Stimulated activated CD8-positive, alpha-beta memory T cell treated with anti-CD3 and anti-CD28 coated beads, Interleukin-4, amount 100 ng/mL, for 4 hours (primary cell): Measurements from ENCODE around the gene MYL7.

Experiments
- DNase-seq, 2 donors: peaks; one replicate each; pipeline ENCODE4 v3.0.0-alpha.2; 2020; ENCODE audit warnings: low read depth in 2 of 2, low spot score in 1 of 2

Gene MYL7

DNA sequence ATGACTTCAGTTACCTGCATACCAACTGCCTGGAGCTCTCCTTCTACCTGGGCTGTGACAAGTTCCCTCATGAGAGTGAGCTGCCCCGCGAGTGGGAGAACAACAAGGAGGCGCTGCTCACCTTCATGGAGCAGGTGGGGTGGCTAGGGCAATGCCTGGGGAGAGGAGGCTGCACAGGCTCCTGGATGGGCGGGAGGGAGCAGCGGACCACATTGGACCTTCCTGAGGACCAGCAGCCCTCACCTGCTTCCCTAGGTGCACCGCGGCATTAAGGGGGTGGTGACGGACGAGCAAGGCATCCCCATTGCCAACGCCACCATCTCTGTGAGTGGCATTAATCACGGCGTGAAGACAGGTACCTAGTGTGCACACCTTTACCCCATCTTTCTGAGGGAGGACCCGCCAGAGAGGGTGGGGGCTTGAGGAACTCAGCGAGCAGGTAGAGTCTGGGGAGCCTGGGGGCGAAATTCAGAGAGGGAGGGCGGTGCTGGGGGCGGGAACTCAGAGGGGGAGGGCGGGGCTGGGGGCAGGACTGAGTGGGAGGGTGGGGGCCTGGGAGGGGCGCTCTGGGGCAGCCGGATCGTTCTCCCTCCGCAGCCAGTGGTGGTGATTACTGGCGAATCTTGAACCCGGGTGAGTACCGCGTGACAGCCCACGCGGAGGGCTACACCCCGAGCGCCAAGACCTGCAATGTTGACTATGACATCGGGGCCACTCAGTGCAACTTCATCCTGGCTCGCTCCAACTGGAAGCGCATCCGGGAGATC lies 28.0 kb downstream of the MYL7 start:
- no peak for DNase-seq

DNA sequence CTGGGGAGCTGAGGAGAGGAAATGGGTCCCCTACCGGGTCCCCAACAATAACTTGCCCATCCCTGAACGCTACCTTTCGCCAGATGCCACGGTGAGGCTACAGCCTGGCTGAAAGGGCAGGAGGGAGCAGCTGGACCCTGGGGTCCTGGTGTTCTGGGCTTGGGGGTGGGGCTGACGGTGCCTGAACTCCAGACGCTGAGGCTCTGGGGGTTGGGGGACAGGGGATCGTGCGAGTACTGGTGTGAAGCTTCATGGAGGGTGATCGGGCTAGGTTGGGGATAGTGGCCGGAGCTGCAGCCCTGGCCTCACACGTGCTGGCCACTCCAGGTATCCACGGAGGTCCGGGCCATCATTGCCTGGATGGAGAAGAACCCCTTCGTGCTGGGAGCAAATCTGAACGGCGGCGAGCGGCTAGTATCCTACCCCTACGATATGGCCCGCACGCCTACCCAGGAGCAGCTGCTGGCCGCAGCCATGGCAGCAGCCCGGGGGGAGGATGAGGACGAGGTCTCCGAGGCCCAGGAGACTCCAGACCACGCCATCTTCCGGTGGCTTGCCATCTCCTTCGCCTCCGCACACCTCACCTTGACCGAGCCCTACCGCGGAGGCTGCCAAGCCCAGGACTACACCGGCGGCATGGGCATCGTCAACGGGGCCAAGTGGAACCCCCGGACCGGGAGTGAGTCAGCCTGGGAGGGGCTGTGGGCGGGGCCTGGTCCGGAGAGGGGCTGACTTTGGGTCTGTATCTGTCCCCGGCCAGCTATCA lies 28.7 kb downstream of the MYL7 start:
- DNase-seq, result no peak

DNA sequence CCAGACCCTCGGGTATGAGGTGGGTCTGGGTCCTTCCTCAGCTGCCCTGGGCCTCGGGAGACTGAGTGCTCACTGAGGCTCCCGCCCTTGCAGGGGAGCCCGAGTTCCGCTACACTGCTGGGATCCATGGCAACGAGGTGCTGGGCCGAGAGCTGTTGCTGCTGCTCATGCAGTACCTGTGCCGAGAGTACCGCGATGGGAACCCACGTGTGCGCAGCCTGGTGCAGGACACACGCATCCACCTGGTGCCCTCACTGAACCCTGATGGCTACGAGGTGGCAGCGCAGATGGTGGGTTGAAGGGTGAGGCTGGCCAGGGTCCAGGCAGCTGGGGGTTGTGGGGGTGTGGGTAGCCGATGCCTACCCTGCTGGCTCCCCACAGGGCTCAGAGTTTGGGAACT lies 29.4 kb downstream of the MYL7 start:
- no peak for DNase-seq

GRCh38 chr7:44110719-44111635 lies 30.2 kb downstream of the MYL7 start:
- no peak for DNase-seq

- no peak for DNase-seq
These were observed 31.1 kb downstream of the MYL7 start for GRCh38 chr7:44109991-44110390.

DNA sequence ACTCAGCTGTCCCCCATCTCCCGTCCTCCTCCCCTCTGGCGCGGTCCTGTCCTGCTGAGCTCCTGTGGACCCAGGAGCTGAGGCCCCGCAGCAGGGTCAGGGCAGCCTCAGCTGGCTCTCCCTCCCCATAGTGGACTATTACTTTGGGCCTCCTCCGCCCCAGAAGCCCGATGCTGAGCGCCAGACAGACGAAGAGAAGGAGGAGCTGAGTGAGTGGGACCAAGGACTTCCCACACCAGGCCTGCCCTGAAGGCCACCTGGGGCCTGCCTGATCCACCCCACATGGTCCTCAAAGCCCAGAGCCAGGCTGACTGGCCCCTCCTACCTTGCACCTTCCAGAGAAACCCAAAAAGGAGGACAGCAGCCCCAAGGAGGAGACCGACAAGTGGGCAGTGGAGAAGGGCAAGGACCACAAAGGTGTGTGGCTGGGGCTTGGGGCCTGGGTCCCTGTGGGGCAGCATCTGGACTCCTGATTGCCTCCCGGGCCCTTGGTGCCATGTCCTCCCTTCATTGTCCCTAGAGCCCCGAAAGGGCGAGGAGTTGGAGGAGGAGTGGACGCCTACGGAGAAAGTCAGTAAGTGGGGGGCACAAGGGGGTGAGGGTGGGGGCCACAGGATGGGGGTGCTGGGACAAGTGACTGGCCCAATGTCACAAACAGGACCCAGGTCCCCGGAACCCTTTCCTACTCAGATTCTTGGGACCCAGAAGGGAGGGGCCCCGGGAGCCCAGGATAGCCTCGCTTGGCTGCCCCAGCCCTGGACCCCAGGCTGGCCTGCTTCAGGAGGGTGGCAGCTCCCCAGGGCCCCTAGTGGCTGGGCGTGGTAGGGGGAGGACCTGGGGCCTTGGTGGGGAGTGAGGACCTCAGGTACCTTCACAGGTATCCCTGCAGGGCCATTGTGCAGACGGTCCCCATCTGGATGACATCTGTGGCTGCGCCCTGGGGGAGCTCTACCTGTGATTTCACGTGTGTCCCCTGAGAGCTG lies 32.1 kb downstream of the MYL7 start:
- no peak for DNase-seq

GRCh38 chr7:44107961-44108767 lies 33.0 kb downstream of the MYL7 start:
- DNase-seq, result no peak

GRCh38 chr7:44107116-44107960 lies 33.8 kb downstream of the MYL7 start:
- DNase-seq, result no peak

DNA sequence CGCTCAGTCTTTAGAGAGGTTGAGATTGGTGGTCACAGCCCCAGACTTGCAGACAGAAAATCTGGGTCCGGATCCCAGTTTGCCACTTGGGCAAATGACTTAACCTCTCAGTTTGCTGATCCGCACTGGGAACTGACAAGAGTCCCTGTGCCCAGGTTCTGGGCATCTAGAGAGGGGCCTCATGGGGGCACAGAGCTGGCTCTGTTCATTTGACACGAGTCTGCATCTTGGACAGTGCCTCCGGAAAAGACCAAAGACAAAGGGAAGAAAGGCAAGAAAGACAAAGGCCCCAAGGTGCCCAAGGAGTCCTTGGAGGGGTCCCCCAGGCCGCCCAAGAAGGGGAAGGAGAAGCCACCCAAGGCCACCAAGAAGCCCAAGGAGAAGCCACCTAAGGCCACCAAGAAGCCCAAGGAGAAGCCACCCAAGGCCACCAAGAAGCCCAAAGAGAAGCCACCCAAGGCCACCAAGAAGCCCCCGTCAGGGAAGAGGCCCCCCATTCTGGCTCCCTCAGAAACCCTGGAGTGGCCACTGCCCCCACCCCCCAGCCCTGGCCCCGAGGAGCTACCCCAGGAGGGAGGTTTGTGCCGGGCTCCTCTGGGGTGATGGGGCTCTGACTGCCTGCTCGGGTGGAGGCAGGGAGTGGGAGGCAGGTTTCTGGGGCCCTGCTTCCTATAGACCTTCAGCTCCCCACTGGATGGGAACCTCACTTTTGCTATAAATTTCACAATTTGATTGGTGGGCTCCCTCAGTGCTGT lies 34.6 kb downstream of the MYL7 start:
- DNase-seq, result no peak

DNA sequence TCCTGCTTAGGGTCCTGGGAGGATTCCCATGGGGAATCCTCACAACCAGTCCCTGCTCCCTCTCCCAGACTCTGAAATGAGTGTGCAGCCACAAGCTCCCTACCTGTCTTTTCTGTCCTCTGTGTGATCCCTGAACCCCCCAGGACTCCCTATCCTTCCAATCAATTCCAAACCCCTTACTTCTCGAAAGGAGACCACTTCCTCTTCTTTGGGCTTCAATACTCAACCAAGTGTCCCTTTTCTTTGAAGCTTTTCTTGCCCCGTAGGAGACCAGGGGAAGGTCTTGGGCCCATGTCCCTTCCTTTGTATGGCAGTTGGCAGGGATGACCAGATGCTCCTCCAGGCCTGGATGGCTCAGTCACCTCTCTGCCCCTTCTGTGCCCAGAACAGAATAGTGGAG lies 35.3 kb downstream of the MYL7 start:
- no peak for DNase-seq

DNA sequence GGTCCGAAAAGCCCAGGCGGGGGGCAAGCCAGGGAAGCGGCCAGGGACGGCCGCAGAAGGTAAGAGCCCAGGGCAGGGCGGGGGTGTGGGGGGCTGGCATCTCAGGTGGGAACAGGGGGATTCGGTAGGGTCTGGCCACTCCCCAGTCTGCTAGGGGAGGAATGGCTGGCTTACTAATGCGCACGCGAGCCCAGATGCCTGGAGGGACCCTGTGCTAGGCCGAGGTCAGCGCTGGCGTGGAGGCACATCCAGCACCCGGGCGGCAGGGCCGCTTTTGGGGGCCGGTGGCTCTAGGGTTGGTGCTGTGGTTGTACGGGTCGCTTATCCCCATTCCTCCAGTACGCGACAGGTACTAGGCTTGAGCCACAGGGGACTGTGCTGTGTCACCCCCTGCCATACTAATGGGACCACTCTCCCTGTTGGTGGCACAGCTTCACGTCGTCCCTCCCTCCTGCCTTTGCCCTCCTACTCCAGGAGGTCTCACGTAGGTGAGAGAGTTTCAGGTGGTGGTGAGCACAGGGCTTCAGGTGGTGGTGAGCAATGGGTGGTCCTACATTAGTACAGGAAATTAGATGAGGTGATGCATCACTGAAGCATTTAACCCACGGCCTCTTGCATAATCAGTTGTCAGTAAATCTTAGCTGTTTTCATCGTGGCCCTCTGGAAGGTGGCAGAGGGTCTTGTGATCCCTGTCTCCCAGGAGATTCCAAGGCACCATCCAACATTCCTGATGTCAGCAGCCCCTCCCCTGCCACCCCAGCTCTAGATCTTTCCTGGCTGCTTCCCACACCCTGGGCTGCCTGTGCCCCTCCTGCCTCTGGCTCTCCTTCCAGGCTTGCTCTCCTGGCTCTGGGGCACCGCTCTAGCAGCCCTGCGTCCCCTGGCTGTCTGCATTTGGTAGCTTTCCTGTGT lies 36.0 kb downstream of the MYL7 start:
- DNase-seq, result no peak

GRCh38 chr7:44103923-44104859 lies 36.9 kb downstream of the MYL7 start, which contains the start of gene AEBP1:
AEBP1 (plus strand) TSS chr7:44104345; CDS start chr7:44104666, 321 bp downstream.
- no peak for DNase-seq

- DNase-seq, result no peak
These were observed 37.6 kb downstream of the MYL7 start for GRCh38 chr7:44103566-44103922.

GRCh38 chr7:44102846-44103565 lies 38.1 kb downstream of the MYL7 start:
- no peak for DNase-seq
